ENCODE measurements around the gene POLR3GL. TPM values are rescaled to one million over a fixed set of nuclear protein-coding genes. Genes with fewer than 3 reads are reported as not detected.

POLR3GL gene
- total RNA-seq, 1 donor from 2014 or later = 21.4 TPM

- Histone ChIP-seq H3K9me3 (no peaks in the 10 kb centered on the region), H3K36me3 (peaks cover 48% of the 10 kb centered on the region), H3K4me1 (no peaks in the 10 kb centered on the region), H3K4me3 (no peak overlapping the region), H3K27ac (no peak overlapping the region), H3K27me3 (no peaks in the 10 kb centered on the region)
- ATAC-seq (no peak), DNase-seq (no peak)
- TF ChIP-seq CTCF (IDR thresholded peaks at IDR 0.05) = no peak
- intact Hi-C loops (cut with DNase I) = no loop called here
Observed at GRCh38 chr1:145942871-145943270, 21.6 kb upstream of the POLR3GL start.

DNA sequence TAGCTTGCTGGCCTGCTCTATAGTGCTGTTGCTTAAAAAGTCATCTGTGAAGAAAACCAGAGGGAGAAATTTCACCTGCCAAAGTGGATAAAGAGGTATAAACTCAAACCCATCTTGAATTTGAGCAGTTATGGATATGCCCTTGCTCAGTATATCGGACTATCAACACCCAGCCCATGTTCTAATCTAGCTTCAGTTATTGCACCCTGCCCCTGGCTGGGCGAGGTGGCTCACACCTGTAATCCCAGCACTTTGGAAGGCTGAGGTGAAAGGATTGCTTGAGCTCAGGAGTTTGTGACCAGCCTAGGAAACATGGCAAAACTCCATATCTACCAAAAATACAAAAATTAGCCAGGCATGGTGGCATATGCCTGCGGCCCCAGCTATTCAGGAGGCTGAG, 20.0 kb upstream of the POLR3GL start:
- peaks cover 40% of the 10 kb centered on the region for H3K36me3 ChIP-seq
- intact Hi-C loops (cut with DNase I) = no loop called here

GRCh38 chr1:145946477-145946986, 18.0 kb upstream of the POLR3GL start:
- ATAC-seq (no peak), DNase-seq (no peak)
- H3K27me3 ChIP-seq = no peaks in the 10 kb centered on the region

More for the DNA sequence above, 20.0 kb upstream of the POLR3GL start:
- Histone ChIP-seq H3K27ac (no peak overlapping the region), H3K4me3 (no peak overlapping the region), H3K4me1 (no peaks in the 10 kb centered on the region), H3K27me3 (no peaks in the 10 kb centered on the region), H3K9me3 (no peaks in the 10 kb centered on the region)
- no peak for DNase-seq
- no peak for TF ChIP-seq CTCF (IDR thresholded peaks at IDR 0.05)
- ATAC-seq = no peak

DNA sequence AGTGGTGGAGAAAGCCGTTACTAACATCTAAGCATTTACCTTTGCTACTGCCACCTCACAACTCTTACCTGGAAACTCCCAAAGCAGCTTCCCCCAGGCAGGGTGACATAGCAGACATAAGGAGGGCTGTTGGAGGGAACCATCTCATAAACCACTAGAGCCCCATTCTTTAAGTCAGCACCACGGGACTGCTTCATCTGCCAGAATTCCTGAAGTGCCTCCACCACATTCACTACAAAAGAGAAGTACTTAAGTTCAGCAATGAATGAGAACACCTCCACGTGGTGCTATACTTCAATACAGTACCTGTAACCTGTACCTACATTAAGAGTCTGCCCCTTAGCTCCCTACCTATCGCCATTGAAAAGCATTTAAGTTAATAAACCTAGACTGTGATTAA, 16.9 kb upstream of the POLR3GL start:
- H3K27me3 ChIP-seq = no peaks in the 10 kb centered on the region
- intact Hi-C loops (cut with DNase I) = no loop called here
- no peak overlapping the region for H3K27ac ChIP-seq
- H3K36me3 ChIP-seq = peaks cover 36% of the 10 kb centered on the region
- H3K4me1 ChIP-seq = peaks cover 9% of the 10 kb centered on the region
- DNase-seq (no peak), ATAC-seq (peak; percentile 55)
- no peak for TF ChIP-seq CTCF (IDR thresholded peaks at IDR 0.05)
- no peaks in the 10 kb centered on the region for H3K9me3 ChIP-seq
- no peak overlapping the region for H3K4me3 ChIP-seq

More at GRCh38 chr1:145946477-145946986, 18.0 kb upstream of the POLR3GL start:
- no peak for TF ChIP-seq CTCF (IDR thresholded peaks at IDR 0.05)
- intact Hi-C loops (cut with DNase I) = no loop called here
- Histone ChIP-seq H3K9me3 (no peaks in the 10 kb centered on the region), H3K4me1 (peaks cover 4% of the 10 kb centered on the region), H3K4me3 (no peak overlapping the region), H3K27ac (no peak overlapping the region), H3K36me3 (peaks cover 41% of the 10 kb centered on the region)

DNA sequence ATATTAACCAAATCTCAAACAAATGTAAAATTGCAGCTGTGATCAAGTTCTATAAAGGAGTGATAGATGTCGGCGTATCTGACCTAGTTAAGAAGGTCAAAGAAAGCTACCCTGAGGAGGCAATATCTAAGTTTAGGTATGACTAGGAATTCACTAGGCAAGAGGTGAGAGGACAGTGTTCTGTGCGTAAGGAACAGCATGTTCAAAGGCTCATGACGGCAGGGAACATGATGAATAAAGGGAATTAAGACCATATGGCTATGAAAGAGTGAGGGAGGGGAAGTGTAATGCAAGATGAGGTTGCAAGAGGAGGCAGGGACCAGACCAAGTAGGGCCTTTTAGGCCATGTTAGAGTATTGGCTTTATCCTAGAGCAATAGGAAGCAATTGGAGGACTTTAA, 15.3 kb upstream of the POLR3GL start:
- no peak for ATAC-seq
- intact Hi-C loops (cut with DNase I) = no loop called here
- H3K27ac ChIP-seq = no peak overlapping the region

More for the DNA sequence above, 15.3 kb upstream of the POLR3GL start:
- no peak for DNase-seq
- peaks cover 13% of the 10 kb centered on the region for H3K4me1 ChIP-seq
- no peaks in the 10 kb centered on the region for H3K9me3 ChIP-seq
- H3K36me3 ChIP-seq = peaks cover 20% of the 10 kb centered on the region
- no peak overlapping the region for H3K4me3 ChIP-seq
- H3K27me3 ChIP-seq = no peaks in the 10 kb centered on the region
- no peak for TF ChIP-seq CTCF (IDR thresholded peaks at IDR 0.05)

Measured in upper lobe of right lung (tissue), 1 donor.